DOHH2 (cell line): Measurements from ENCODE around the gene DPYSL5.

Experiments
- EZH2phosphoT487 ChIP-seq: fragments of 200-600 bp; sonication (generic); IDR thresholded peaks from 2 replicates; pipeline ENCODE4 v1.6.1; 2017; ENCODE audit warnings: borderline replicate concordance, mild to moderate bottlenecking, antibody characterized with exemption, low read length, moderate library complexity, mixed read lengths
- TF ChIP-seq, protein P1 (sequence below): fragments of 200-600 bp; sonication (generic); IDR thresholded peaks from one replicate; pipeline ENCODE4 v1.5.1; 2014; ENCODE audit warnings: antibody characterized with exemption, mild to moderate bottlenecking, low read depth, low read length; ENCODE audit not compliant: poor library complexity, severe bottlenecking

DNA sequence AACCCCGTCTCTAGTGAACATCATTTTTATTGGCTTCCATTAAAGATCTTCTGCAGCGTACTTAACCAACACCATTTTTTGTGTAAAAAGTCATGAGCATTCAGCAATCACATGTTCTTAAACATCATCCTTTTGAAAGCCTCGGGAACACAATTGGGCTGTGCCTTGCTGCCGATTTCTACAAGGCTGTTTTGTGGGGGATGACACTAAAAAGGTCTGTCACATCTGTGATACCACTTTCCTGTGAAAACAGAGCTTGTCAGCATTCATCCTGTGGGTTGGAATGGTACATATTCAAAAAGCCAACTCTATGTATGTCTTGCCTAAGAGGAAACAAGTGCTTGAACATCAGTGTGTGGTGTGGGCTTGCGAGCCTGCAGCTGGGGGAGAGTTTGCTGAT lies 73.4 kb downstream of the DPYSL5 start:
- TF ChIP-seq, protein P1, sequence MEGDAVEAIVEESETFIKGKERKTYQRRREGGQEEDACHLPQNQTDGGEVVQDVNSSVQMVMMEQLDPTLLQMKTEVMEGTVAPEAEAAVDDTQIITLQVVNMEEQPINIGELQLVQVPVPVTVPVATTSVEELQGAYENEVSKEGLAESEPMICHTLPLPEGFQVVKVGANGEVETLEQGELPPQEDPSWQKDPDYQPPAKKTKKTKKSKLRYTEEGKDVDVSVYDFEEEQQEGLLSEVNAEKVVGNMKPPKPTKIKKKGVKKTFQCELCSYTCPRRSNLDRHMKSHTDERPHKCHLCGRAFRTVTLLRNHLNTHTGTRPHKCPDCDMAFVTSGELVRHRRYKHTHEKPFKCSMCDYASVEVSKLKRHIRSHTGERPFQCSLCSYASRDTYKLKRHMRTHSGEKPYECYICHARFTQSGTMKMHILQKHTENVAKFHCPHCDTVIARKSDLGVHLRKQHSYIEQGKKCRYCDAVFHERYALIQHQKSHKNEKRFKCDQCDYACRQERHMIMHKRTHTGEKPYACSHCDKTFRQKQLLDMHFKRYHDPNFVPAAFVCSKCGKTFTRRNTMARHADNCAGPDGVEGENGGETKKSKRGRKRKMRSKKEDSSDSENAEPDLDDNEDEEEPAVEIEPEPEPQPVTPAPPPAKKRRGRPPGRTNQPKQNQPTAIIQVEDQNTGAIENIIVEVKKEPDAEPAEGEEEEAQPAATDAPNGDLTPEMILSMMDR: no peak
- no peak for TF ChIP-seq EZH2phosphoT487
